Tibial nerve (tissue), 4 donors: ENCODE results near the gene TMEM219.

Experiments
- CTCF ChIP-seq, 5 experiments: fragments of 200-600 bp in 3 of 5; fragments of 450-650 bp in 2 of 5; sonication (generic) in 3 of 5; IDR thresholded peaks; one replicate each; pipeline ENCODE4 v1.5.1; 2016 to 2019; ENCODE audit warnings: antibody characterized with exemption in 5 of 5, mild to moderate bottlenecking in 3 of 5, moderate library complexity in 2 of 5
- EP300 ChIP-seq, 2 donors: sonication (generic); formaldehyde crosslinking; IDR thresholded peaks; one replicate each; pipeline ENCODE4 v1.6.1; 2017; ENCODE audit warnings: antibody characterized with exemption in 2 of 2, mild to moderate bottlenecking in 1 of 2
- POLR2A ChIP-seq, 2 donors: fragments of 450-650 bp; IDR thresholded peaks; one replicate each; pipeline ENCODE4 v1.6.1; 2017; ENCODE audit warnings: antibody characterized with exemption in 2 of 2, mild to moderate bottlenecking in 2 of 2, moderate library complexity in 2 of 2

- TF ChIP-seq CTCF (IDR thresholded peaks at IDR 0.05) (no peak), POLR2A (IDR thresholded peaks at IDR 0.05) (no peak), EP300 (IDR thresholded peaks at IDR 0.05) (no peak)
Observed at GRCh38 chr16:29947897-29948296, 14.0 kb upstream of the TMEM219 start.
